ENCODE results near the gene TMEM163. TPM values are rescaled to one million over a fixed set of nuclear protein-coding genes. Genes with fewer than 3 reads are reported as not detected.

TMEM163 gene
- total RNA-seq, 4 donors from 2014 or later, result 0.27 to 4.7 (median 1.1) TPM

GRCh38 chr2:134665727-134666506, 52.9 kb downstream of the TMEM163 start:
- DNase-seq, result no peak
- TF ChIP-seq CTCF (IDR thresholded peaks at IDR 0.05), result no peak
- TF ChIP-seq POLR2A (IDR thresholded peaks at IDR 0.05), result no peak
- H3K36me3 ChIP-seq, result no peaks in the 10 kb centered on the region
- no peaks in the 10 kb centered on the region for H3K9me3 ChIP-seq
- WGBS, 2 donors, result 76 to 77% methylated on average over 7 of the region's 7 CpGs
- no peak overlapping the region for H3K27ac ChIP-seq
- H3K4me1 ChIP-seq, result peaks cover 0 to 7% of the 10 kb centered on the region in 2 donors
- H3K27me3 ChIP-seq, result no peaks in the 10 kb centered on the region
- no peak overlapping the region for H3K4me3 ChIP-seq (replicated peaks in 1 of 3)
- intact Hi-C loops (cut with DNase I), result no loop called here

DNA sequence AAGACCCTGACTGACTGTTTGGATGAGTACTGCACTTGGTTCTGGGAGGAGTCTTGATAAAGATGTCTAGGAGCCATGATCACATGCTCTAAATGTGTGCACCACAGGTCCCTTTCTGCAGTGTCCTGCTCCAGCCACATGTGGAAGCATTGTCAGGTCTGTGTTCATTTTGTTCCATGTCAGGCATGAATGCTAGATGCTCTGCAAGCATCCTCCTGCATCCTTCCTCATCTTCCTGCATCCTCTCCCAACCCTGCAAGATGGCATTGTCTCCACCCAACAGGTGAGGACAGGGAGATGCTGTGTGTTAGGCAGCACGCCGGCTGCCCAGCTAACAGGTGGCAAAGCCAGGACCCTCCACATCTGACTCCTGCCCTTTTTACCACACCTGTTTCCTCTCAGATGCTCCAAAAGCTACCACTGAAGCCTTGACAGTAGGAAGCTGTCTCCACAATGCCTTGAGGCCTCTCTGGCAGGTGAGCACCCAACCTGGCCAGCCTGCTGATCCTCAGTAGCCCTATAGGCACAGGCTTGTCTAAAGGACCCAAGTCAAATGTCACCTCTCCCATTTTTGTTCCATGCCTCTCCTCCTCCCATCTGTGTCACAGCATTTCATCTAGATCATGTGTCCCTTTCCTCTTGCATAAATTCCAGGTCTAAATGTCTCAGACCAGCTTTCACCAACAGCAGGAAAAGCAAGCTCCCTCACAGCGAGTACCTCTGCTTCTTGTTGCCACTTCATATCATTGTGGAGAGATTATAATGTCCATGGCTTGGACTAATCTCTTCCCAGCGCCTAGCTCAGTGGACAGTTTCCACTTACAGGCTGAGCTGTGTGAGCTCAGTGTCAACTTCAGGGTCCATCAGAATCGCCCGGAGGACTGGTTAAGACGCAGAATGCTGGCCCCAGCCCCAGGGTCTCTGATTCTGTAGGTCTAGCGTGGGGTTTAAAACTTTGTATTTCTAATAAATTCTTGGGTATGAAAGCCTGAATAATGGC, 55.0 kb downstream of the TMEM163 start:
- Histone ChIP-seq H3K27ac (no peak overlapping the region), H3K4me3 (replicated peaks in 1 of 3) (no peak overlapping the region), H3K9me3 (no peaks in the 10 kb centered on the region), H3K27me3 (no peaks in the 10 kb centered on the region), H3K4me1 (no peaks in the 10 kb centered on the region), H3K36me3 (no peaks in the 10 kb centered on the region)
- no peak for TF ChIP-seq CTCF (IDR thresholded peaks at IDR 0.05)
- no peak for TF ChIP-seq POLR2A (IDR thresholded peaks at IDR 0.05)
- DNase-seq, result no peak
- intact Hi-C loops (cut with DNase I), result no loop called here
- 91 to 92% methylated on average over 8 of the region's 8 CpGs for WGBS, 2 donors

- Histone ChIP-seq H3K27me3 (no peaks in the 10 kb centered on the region), H3K36me3 (no peaks in the 10 kb centered on the region), H3K27ac (no peak overlapping the region), H3K4me3 (replicated peaks in 1 of 3) (no peak overlapping the region), H3K4me1 (no peaks in the 10 kb centered on the region), H3K9me3 (no peaks in the 10 kb centered on the region)
- intact Hi-C loops (cut with DNase I), result no loop called here
- TF ChIP-seq CTCF (IDR thresholded peaks at IDR 0.05), result no peak
- no peak for TF ChIP-seq POLR2A (IDR thresholded peaks at IDR 0.05)
- 100% methylated on average over 1 of the region's 1 CpG for WGBS, 2 donors
- DNase-seq, result no peak
Observed at GRCh38 chr2:134662751-134663150, 56.0 kb downstream of the TMEM163 start.

DNA sequence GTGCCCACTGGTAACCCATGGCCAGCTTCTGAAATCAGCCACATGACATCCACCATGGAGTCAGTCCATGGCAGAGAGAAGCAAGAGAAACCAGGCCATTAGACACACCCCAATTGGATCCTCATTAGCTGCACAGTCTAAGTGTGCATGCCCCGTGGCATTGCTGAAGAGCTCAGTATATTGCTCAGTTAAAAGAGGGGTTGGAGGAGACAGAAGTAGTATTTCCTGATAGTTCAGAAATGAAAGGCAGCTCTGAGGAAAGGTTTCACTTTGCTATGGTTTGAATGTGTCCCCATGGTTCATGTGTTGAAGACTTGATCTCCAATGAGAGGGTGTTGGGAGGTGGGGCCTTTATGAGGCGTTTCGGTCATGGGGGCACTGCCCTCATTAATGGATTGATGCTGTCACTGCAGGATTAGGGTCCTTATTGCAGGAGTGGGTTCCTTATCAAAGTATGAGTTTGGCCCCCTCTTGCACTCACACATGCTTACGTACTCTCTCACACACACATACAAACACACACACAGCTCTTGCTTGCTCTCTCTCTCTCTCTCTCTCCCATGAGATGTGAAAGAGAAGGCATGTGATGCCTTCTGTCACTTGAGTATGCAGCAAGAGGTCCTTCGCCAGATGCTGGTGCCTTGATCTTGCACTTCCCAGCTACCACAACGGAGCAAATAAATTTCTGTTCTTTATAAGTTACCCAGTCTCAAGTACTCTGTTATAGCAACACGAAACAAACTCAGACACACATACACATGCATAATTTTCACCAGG, 58.0 kb downstream of the TMEM163 start:
- DNase-seq, result no peak

More for the DNA sequence above, 58.0 kb downstream of the TMEM163 start:
- WGBS, 2 donors, result 81 to 84% methylated on average over 7 of the region's 7 CpGs
- Histone ChIP-seq H3K27ac (no peak overlapping the region), H3K9me3 (no peaks in the 10 kb centered on the region), H3K4me3 (replicated peaks in 1 of 3) (no peak overlapping the region), H3K27me3 (no peaks in the 10 kb centered on the region), H3K36me3 (no peaks in the 10 kb centered on the region), H3K4me1 (no peaks in the 10 kb centered on the region)
- intact Hi-C loops (cut with DNase I), result no loop called here
- TF ChIP-seq POLR2A (IDR thresholded peaks at IDR 0.05) (no peak), CTCF (IDR thresholded peaks at IDR 0.05) (no peak)

Measured in thyroid gland (tissue), 4 donors.